ENCODE data around the gene ROPN1.

The ROPN1 gene

DNA sequence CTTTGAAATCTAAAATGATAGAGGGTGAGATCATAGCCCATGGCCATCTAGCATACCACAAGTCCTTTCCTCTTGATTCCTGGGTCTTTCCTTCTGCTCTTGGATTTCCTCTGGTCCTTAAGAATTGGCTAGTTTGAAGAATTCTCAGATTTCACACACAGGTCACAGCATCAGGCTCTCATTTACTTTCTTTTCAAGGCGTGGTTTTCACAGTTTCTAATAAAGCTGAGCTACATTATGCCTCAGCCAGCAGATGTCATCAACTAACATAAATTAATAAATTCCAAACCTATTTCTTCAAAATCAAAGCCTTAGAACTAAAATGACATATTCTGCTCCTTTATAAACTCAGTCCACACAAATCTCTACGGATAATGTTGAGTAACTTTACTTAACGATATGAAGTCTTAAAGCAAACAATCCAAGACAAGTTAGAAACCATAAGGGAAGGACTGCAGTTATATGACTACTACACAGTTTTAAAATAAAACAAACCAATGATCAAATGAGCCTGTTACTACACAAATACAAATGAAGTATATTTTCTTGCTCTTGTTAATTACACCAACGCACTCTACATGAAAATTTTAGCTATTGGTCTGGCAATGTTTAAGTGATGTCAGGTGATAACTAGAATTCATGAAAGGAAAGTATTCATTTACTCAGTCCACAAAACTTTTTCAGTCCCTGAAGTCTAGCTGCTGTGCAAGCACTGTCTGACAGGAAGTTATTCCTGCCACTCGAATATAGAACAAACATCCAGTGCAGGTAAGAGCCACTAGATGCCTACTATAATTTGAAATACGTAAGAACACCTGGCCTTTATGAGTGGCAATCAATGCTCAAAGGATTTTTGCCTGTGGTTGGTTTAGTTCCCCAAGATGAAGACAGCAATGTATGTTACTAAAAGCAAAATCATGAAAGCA lies 40.1 kb downstream of the ROPN1 start:
- peaks cover 37% of the 10 kb centered on the region for H3K36me3 Mint-ChIP-seq (ENCODE audit: low read depth)
- no peaks in the 10 kb centered on the region for H3K9me3 Mint-ChIP-seq
- no peaks in the 10 kb centered on the region for H3K4me1 Mint-ChIP-seq (ENCODE audit: low read depth)
- H3K27me3 Mint-ChIP-seq (ENCODE audit: low read depth) = no peaks in the 10 kb centered on the region
- no peak for DNase-seq (ENCODE audit: low spot score)
- H3K4me3 Mint-ChIP-seq = no peak overlapping the region
- H3K27ac Mint-ChIP-seq = no peak overlapping the region

DNA sequence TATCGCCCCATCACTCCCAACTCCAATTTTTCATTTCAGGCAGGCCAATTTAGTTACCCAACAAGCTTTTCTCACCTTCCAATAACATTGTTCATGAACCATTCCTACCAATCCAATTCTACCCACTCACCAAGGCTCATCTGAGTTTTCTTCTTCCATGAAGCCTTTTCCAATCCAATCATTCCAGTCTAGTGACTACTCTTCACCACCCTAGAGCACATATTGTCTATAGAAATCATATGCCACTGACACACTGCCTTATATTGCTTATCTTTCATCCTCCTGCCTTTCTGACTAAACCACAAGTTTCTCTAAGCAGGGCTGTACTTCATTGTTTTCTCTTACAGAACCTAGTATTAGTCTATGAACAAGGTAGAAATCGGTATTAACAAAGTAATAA lies 42.3 kb downstream of the ROPN1 start:
- DNase-seq (ENCODE audit: low spot score) = no peak
- no peaks in the 10 kb centered on the region for H3K9me3 Mint-ChIP-seq
- H3K36me3 Mint-ChIP-seq (ENCODE audit: low read depth) = peaks cover 32% of the 10 kb centered on the region
- no peak overlapping the region for H3K4me3 Mint-ChIP-seq
- no peak overlapping the region for H3K27ac Mint-ChIP-seq
- H3K4me1 Mint-ChIP-seq (ENCODE audit: low read depth) = no peaks in the 10 kb centered on the region
- no peaks in the 10 kb centered on the region for H3K27me3 Mint-ChIP-seq (ENCODE audit: low read depth)

- Mint-ChIP-seq H3K27ac (no peak overlapping the region), H3K9me3 (no peaks in the 10 kb centered on the region), H3K36me3 (ENCODE audit: low read depth) (peaks cover 36% of the 10 kb centered on the region), H3K27me3 (ENCODE audit: low read depth) (no peaks in the 10 kb centered on the region), H3K4me3 (no peak overlapping the region), H3K4me1 (ENCODE audit: low read depth) (no peaks in the 10 kb centered on the region)
- DNase-seq (ENCODE audit: low spot score) = no peak
Observed at GRCh38 chr3:123948449-123948848, 43.5 kb downstream of the ROPN1 start.

DNA sequence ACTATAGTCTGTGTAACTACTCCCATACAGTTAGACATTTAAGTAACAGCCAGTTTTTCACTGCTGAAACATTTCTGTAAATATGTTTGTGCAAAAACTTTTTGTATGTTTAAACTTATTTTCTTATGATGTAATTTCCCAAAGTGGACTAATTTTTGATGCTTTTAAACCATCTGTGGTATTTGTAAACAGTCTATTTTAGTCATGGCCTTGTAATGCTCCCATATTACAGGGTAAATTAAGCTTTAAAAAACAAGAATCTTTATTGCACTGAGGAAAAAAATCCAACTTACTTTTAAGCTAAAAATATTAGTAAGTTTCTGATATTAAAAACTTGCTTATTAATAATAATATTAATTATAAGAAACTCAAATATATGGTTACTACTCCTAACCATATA lies 44.4 kb downstream of the ROPN1 start:
- Mint-ChIP-seq H3K4me3 (no peak overlapping the region), H3K9me3 (no peaks in the 10 kb centered on the region), H3K27ac (no peak overlapping the region), H3K4me1 (ENCODE audit: low read depth) (no peaks in the 10 kb centered on the region), H3K36me3 (ENCODE audit: low read depth) (peaks cover 37% of the 10 kb centered on the region), H3K27me3 (ENCODE audit: low read depth) (no peaks in the 10 kb centered on the region)
- DNase-seq (ENCODE audit: low spot score) = no peak

DNA sequence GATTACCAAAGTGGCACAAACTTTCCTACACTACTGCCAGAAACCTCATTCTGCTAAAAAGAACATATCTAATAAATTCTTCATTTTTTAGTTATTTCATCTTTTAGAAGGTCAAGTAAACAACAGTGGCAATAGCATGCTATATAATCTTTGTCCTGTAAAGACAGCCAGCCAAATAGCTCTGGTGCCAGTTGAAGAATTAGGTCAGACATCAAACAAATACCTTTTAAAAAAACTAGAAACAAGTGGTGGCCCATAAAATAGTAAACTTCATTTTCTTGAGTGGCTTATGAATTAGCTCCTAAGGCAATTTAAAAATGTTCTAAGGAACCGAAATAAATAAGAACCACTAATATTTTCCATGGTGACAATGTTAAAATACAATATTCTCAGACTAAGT lies 50.4 kb downstream of the ROPN1 start:
- Mint-ChIP-seq H3K27me3 (ENCODE audit: low read depth) (no peaks in the 10 kb centered on the region), H3K9me3 (no peaks in the 10 kb centered on the region)
- DNase-seq (ENCODE audit: low spot score) = no peak

DNA sequence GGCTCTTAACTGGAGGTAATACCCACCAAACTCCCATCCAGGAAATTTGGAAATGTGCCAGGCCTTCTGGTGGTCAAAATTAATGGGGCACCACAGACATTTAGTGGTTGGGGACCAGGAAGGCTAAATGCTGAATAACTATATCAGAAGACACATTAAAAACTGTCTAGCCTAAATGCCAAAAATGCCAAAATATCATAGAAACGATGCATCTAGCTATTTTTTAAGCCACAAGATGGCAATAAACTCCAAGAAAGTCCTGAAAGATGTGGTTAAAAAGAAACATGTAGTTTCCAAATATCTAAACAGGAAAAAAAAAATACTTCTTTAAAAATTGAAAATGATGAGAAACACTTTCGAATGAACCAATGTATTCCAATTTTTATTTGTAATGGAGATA lies 50.8 kb downstream of the ROPN1 start:
- H3K9me3 Mint-ChIP-seq = no peaks in the 10 kb centered on the region
- peaks cover 1% of the 10 kb centered on the region for H3K4me1 Mint-ChIP-seq (ENCODE audit: low read depth)
- peaks cover 28% of the 10 kb centered on the region for H3K36me3 Mint-ChIP-seq (ENCODE audit: low read depth)
- no peaks in the 10 kb centered on the region for H3K27me3 Mint-ChIP-seq (ENCODE audit: low read depth)
- H3K27ac Mint-ChIP-seq = no peak overlapping the region
- no peak overlapping the region for H3K4me3 Mint-ChIP-seq
- no peak for DNase-seq (ENCODE audit: low spot score)

More for the DNA sequence above, 50.4 kb downstream of the ROPN1 start:
- Mint-ChIP-seq H3K27ac (no peak overlapping the region), H3K36me3 (ENCODE audit: low read depth) (peaks cover 26% of the 10 kb centered on the region), H3K4me1 (ENCODE audit: low read depth) (peaks cover 1% of the 10 kb centered on the region), H3K4me3 (no peak overlapping the region)

DNA sequence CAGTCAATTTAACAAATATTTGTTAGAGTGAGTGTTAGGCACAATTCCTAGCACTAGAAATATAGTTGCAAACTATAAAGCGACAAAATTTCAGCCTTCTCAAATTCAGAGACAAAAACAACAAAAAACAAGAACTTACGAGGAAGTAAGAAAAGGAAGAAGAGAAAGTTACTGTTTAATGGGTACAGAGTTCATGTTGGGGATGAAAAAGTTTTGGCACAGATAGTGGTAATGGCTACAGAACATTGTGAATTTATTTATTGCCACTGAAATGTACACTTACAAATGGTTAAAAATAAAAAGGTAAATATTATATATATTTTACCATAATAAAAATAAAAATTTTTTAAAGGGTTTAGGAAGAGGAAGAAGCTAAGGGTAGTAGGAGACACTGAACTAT lies 52.2 kb downstream of the ROPN1 start:
- no peak overlapping the region for H3K4me3 Mint-ChIP-seq
- no peaks in the 10 kb centered on the region for H3K27me3 Mint-ChIP-seq (ENCODE audit: low read depth)
- DNase-seq (ENCODE audit: low spot score) = no peak
- H3K36me3 Mint-ChIP-seq (ENCODE audit: low read depth) = peaks cover 34% of the 10 kb centered on the region
- no peaks in the 10 kb centered on the region for H3K9me3 Mint-ChIP-seq
- H3K27ac Mint-ChIP-seq = no peak overlapping the region
- peaks cover 1% of the 10 kb centered on the region for H3K4me1 Mint-ChIP-seq (ENCODE audit: low read depth)

DNA sequence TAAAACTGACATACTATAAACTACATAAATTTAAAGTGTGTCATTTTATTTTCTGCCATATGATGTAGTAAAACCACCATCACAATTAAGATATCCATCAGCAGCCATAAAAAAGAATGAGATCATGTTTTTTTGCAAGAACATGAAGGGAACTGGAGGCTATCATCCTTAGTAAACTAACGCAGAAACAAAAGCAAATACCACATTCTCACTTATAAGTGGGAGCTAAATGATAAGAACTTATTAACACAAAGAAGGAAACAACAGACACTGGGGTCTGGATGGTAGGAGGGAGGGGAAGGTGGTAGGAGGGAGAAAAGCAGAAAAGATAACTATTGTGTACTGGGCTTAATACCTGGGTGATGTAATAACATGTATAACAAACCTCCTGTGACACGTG lies 55.5 kb downstream of the ROPN1 start:
- no peak overlapping the region for H3K27ac Mint-ChIP-seq
- H3K4me1 Mint-ChIP-seq (ENCODE audit: low read depth) = peaks cover 1% of the 10 kb centered on the region
- no peaks in the 10 kb centered on the region for H3K9me3 Mint-ChIP-seq
- no peak for DNase-seq (ENCODE audit: low spot score)
- H3K27me3 Mint-ChIP-seq (ENCODE audit: low read depth) = no peaks in the 10 kb centered on the region
- peaks cover 40% of the 10 kb centered on the region for H3K36me3 Mint-ChIP-seq (ENCODE audit: low read depth)
- no peak overlapping the region for H3K4me3 Mint-ChIP-seq

- peaks cover 44% of the 10 kb centered on the region for H3K36me3 Mint-ChIP-seq (ENCODE audit: low read depth)
- no peaks in the 10 kb centered on the region for H3K9me3 Mint-ChIP-seq
- H3K4me1 Mint-ChIP-seq (ENCODE audit: low read depth) = peaks cover 1% of the 10 kb centered on the region
- no peaks in the 10 kb centered on the region for H3K27me3 Mint-ChIP-seq (ENCODE audit: low read depth)
- no peak overlapping the region for H3K27ac Mint-ChIP-seq
- no peak overlapping the region for H3K4me3 Mint-ChIP-seq
- no peak for DNase-seq (ENCODE audit: low spot score)
Observed at GRCh38 chr3:123935830-123936229, 56.1 kb downstream of the ROPN1 start.

DNA sequence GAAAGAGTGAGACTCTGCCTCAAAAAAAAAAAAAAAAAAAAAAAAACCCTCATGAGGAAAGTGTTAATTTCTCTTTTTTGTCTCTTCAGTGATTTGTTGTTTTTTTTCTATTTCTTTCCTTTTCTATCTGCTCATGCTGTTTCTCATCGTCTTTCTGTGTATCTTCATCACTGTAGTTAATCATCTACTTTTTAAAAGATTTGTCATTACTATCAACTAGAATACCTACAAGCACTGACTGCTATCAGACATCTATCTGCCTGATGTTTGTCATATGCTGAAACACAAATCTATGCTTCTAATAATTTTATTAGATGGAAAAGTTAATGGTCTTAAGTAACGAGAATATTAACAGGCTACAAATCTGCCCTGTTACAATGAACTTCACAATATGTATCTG lies 57.7 kb downstream of the ROPN1 start:
- Mint-ChIP-seq H3K36me3 (ENCODE audit: low read depth) (peaks cover 46% of the 10 kb centered on the region), H3K27ac (no peak overlapping the region), H3K9me3 (no peaks in the 10 kb centered on the region), H3K27me3 (ENCODE audit: low read depth) (no peaks in the 10 kb centered on the region), H3K4me1 (ENCODE audit: low read depth) (no peaks in the 10 kb centered on the region), H3K4me3 (no peak overlapping the region)
- no peak for DNase-seq (ENCODE audit: low spot score)

DNA sequence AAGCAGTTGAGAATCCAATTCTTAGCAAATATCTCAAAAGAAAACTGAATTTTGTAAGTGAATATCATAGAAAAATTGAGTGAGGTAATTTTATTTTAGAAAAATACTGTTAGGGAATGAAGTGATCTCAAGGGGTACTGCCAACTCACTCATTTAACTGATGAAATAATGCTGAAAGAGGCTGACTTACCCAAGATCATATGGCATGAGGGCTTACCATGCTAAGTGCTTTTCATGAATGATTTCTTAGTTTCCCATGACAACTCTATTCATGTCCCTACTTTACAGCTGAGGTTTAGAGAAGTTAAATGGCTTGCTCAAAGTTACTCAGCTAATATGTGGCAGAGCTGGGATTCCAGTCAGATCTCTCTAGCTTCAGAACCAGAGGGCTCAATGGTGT lies 61.5 kb downstream of the ROPN1 start:
- Mint-ChIP-seq H3K4me1 (ENCODE audit: low read depth) (no peaks in the 10 kb centered on the region), H3K4me3 (no peak overlapping the region), H3K9me3 (no peaks in the 10 kb centered on the region), H3K27me3 (ENCODE audit: low read depth) (no peaks in the 10 kb centered on the region), H3K36me3 (ENCODE audit: low read depth) (peaks cover 34% of the 10 kb centered on the region), H3K27ac (no peak overlapping the region)
- DNase-seq (ENCODE audit: low spot score) = no peak

DNA sequence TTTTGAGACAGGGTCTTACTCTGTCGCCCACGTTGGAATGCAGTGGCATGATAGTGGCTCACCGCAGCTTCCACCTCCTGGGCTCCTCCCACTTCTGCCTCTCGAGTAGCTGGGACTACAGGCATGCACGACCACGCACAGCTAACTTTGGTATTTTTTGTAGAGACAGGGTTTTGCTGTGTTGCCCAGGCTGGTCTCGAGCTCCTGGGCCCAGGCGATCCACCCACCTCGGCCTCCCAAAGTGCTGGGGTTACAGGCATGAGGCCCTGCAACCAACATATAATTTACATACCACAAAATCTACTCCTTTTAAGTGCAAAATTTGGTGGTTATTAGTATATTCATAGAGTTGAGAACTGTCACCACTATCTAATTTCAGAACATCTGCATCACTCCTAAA lies 62.6 kb downstream of the ROPN1 start:
- no peak for DNase-seq (ENCODE audit: low spot score)
- Mint-ChIP-seq H3K27ac (no peak overlapping the region), H3K4me1 (ENCODE audit: low read depth) (no peaks in the 10 kb centered on the region), H3K27me3 (ENCODE audit: low read depth) (no peaks in the 10 kb centered on the region), H3K4me3 (no peak overlapping the region), H3K36me3 (ENCODE audit: low read depth) (peaks cover 39% of the 10 kb centered on the region), H3K9me3 (peaks cover 6% of the 10 kb centered on the region)

GRCh38 chr3:123926396-123926795 lies 65.5 kb downstream of the ROPN1 start:
- H3K4me3 Mint-ChIP-seq = no peak overlapping the region
- H3K36me3 Mint-ChIP-seq (ENCODE audit: low read depth) = peaks cover 46% of the 10 kb centered on the region
- no peaks in the 10 kb centered on the region for H3K27me3 Mint-ChIP-seq (ENCODE audit: low read depth)
- H3K9me3 Mint-ChIP-seq = peaks cover 26% of the 10 kb centered on the region
- H3K4me1 Mint-ChIP-seq (ENCODE audit: low read depth) = no peaks in the 10 kb centered on the region
- no peak overlapping the region for H3K27ac Mint-ChIP-seq
- DNase-seq (ENCODE audit: low spot score) = no peak

DNA sequence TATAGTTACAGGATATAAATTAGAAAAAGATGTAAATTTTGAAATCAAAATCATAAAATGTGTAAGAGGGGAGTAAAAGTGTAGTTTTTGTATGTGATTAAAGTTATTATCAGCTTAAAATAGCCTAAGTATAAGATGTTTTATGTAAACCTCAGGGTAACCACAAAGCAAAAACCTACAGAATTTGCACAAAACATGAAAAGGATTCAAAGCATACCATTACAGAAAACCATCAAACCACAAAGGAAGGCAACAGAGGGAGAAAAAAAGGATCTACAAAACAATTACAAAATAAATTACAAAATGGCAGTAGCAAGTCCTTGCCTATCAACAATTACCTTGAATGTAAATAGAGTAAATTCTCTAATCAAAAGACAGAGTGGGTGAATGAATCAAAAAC lies 71.1 kb downstream of the ROPN1 start:
- Mint-ChIP-seq H3K4me3 (no peak overlapping the region), H3K36me3 (ENCODE audit: low read depth) (peaks cover 59% of the 10 kb centered on the region), H3K4me1 (ENCODE audit: low read depth) (peaks cover 6% of the 10 kb centered on the region), H3K27me3 (ENCODE audit: low read depth) (no peaks in the 10 kb centered on the region), H3K9me3 (peaks cover 46% of the 10 kb centered on the region), H3K27ac (no peak overlapping the region)
- no peak for DNase-seq (ENCODE audit: low spot score)

DNA sequence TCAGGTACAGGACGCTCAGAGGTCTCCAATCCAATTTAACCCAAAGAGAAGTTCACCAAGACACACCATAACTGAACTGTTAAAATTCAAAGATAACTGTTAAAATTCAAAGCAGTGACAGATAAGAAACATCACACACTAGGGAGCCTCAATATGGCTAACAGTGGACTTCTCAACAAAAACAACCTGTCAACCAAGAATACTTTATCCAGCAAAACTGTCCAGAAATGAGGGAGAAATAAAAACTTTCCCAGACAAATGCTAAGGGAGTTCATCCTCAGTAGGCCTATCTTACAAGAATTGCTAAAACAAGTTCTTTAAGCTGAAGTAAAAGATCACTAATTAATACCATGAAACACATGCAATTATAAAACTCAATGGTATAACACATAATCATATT lies 71.5 kb downstream of the ROPN1 start:
- DNase-seq (ENCODE audit: low spot score) = no peak
- Mint-ChIP-seq H3K27ac (no peak overlapping the region), H3K36me3 (ENCODE audit: low read depth) (peaks cover 60% of the 10 kb centered on the region), H3K9me3 (peaks cover 46% of the 10 kb centered on the region), H3K4me1 (ENCODE audit: low read depth) (peaks cover 6% of the 10 kb centered on the region), H3K4me3 (no peak overlapping the region), H3K27me3 (ENCODE audit: low read depth) (no peaks in the 10 kb centered on the region)
